SJSA1 (cell line): ENCODE measurements around the gene VPS13C. TPM values are rescaled to one million over a fixed set of nuclear protein-coding genes. Genes with fewer than 3 reads are reported as not detected.

Experiments used
- DNase-seq, 2 experiments: peaks; one replicate each; pipeline ENCODE4 v3.0.0-alpha.2; 2015 to 2020; ENCODE audit warnings: low spot score in 2 of 2, low read depth in 1 of 2
- H3K27ac ChIP-seq: fragments of 250-450 bp; sonication (Bioruptor Pico); 2 replicates; pipeline ENCODE4 v1.5.1; 2020; ENCODE audit warnings: mild to moderate bottlenecking, moderate library complexity
- H3K27me3 ChIP-seq: fragments of 250-450 bp; sonication (Bioruptor Pico); replicated peaks from 2 replicates; pipeline ENCODE4 v1.5.1; 2020; ENCODE audit warnings: mild to moderate bottlenecking, moderate library complexity
- H3K36me3 ChIP-seq: fragments of 250-450 bp; sonication (Bioruptor Pico); 2 replicates; pipeline ENCODE4 v1.5.1; 2020; ENCODE audit warnings: mild to moderate bottlenecking
- H3K4me1 ChIP-seq: fragments of 250-450 bp; sonication (Bioruptor Pico); replicated peaks from 2 replicates; pipeline ENCODE4 v1.6.1; 2021; ENCODE audit warnings: mild to moderate bottlenecking
- H3K4me3 ChIP-seq: fragments of 250-450 bp; sonication (Bioruptor Pico); 2 replicates; pipeline ENCODE4 v1.5.1; 2020; ENCODE audit warnings: mild to moderate bottlenecking
- H3K9me3 ChIP-seq: fragments of 250-450 bp; sonication (Bioruptor Pico); replicated peaks from 2 replicates; pipeline ENCODE4 v1.5.1; 2020; ENCODE audit warnings: mild to moderate bottlenecking
- total RNA-seq: library from RNA; depleted of rRNA; stranded (reverse); fragments of >200 nt; shearing (Covaris generic); gene quantifications from 2 replicates; pipeline ENCODE4 v1.2.3, GENCODE V29; 2014; rRNA removed

The VPS13C gene, protein sequence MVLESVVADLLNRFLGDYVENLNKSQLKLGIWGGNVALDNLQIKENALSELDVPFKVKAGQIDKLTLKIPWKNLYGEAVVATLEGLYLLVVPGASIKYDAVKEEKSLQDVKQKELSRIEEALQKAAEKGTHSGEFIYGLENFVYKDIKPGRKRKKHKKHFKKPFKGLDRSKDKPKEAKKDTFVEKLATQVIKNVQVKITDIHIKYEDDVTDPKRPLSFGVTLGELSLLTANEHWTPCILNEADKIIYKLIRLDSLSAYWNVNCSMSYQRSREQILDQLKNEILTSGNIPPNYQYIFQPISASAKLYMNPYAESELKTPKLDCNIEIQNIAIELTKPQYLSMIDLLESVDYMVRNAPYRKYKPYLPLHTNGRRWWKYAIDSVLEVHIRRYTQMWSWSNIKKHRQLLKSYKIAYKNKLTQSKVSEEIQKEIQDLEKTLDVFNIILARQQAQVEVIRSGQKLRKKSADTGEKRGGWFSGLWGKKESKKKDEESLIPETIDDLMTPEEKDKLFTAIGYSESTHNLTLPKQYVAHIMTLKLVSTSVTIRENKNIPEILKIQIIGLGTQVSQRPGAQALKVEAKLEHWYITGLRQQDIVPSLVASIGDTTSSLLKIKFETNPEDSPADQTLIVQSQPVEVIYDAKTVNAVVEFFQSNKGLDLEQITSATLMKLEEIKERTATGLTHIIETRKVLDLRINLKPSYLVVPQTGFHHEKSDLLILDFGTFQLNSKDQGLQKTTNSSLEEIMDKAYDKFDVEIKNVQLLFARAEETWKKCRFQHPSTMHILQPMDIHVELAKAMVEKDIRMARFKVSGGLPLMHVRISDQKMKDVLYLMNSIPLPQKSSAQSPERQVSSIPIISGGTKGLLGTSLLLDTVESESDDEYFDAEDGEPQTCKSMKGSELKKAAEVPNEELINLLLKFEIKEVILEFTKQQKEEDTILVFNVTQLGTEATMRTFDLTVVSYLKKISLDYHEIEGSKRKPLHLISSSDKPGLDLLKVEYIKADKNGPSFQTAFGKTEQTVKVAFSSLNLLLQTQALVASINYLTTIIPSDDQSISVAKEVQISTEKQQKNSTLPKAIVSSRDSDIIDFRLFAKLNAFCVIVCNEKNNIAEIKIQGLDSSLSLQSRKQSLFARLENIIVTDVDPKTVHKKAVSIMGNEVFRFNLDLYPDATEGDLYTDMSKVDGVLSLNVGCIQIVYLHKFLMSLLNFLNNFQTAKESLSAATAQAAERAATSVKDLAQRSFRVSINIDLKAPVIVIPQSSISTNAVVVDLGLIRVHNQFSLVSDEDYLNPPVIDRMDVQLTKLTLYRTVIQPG (N-terminal part only)
- 16.2 and 25.1 TPM in 2 replicates for total RNA-seq

DNA sequence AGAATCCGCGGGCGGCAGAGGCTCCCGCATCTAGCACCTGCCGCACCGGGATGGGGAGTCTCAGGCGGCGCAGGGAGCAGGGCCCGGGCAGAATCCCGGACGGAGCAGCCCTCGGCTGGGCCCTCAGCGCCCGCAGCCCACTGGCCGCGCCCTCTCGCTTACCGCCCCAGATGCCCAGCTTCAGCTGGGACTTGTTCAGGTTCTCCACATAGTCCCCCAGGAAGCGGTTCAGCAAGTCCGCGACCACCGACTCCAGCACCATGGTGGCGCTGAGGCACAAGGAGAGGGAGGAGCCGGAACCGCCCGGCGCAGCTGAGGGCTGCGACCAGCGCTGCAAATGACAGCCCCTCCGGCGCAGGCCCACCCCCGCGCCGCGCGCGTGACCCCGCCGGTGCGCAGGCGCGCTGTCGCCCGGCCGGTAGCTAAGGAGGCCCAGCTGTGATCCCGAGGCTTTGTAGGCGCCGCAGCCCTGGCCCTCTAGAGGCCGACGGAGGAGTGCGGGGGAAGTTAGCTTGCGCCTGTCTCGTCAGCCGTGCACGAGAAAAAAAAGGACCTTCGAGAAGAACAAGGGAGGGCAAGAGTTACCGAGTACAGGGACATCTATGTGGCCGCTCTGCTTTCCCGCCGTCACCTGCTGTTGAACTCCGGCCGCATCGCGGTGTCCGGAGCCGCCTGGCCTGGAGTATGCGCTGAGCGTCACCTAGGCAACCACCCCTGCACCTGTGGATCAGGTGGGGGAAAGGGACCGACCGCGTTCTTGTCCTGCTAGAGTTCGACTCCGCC, at the start of gene VPS13C:
VPS13C (minus strand) TSS at position 335 of the 783 bp plus-strand sequence; CDS start at position 262, 73 bp downstream.
- Histone ChIP-seq H3K4me1 (peaks cover 10% of the 10 kb centered on the region), H3K9me3 (no peaks in the 10 kb centered on the region), H3K27me3 (peaks cover 30% of the 10 kb centered on the region), H3K27ac (peak within 1 kb of the TSS; percentile 11; the same call in 1 of the 2 replicates), H3K4me3 (peak within 1 kb of the TSS; percentile 73), H3K36me3 (peaks cover 6% of the 10 kb centered on the region; the same call in 1 of the 2 replicates)
- DNase-seq = peak; percentile 90 to 93

DNA sequence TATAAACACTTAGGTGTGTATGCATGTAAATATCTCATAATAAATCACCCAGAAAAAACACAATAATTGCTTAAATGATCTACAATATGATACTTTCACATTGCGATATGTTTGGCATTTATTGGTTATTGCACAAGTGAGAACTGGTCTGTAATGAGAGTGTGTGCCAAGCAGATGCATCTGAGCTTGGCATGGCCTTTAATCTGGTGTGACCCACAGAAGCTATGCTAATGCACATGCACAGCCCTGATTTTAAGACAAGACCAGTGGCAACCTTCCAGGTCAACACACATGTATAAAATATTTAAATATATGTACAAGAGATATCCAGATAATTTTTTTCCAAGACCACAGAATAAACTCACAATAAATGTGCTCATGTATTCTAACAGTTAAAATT, 49.2 kb upstream of the VPS13C start:
- Histone ChIP-seq H3K27ac (no peak overlapping the region), H3K4me3 (no peak overlapping the region), H3K9me3 (no peaks in the 10 kb centered on the region), H3K4me1 (peaks cover 19% of the 10 kb centered on the region), H3K27me3 (no peaks in the 10 kb centered on the region), H3K36me3 (no peaks in the 10 kb centered on the region)
- DNase-seq = no peak

DNA sequence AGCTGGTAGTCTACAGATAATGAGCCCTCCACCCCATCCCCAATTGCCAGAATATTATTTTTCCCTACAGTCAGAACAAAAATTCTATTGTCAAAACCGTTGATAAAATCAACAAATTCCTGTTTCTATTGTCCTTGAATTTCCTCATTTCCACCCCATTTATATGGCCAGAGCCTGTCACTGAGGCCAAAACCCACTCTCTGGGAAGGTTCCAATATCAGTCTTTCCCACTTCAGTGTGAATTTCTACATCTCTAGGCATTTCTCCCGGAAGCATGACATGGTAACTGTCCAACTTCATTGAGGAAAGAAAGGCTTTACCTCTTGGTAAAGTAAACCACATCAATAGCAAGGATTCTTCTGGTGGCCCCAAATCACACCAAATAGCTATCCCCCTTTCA, 48.2 kb upstream of the VPS13C start:
- Histone ChIP-seq H3K4me1 (peaks cover 19% of the 10 kb centered on the region), H3K9me3 (no peaks in the 10 kb centered on the region), H3K36me3 (no peaks in the 10 kb centered on the region), H3K27me3 (no peaks in the 10 kb centered on the region), H3K27ac (no peak overlapping the region), H3K4me3 (no peak overlapping the region)
- DNase-seq = no peak

DNA sequence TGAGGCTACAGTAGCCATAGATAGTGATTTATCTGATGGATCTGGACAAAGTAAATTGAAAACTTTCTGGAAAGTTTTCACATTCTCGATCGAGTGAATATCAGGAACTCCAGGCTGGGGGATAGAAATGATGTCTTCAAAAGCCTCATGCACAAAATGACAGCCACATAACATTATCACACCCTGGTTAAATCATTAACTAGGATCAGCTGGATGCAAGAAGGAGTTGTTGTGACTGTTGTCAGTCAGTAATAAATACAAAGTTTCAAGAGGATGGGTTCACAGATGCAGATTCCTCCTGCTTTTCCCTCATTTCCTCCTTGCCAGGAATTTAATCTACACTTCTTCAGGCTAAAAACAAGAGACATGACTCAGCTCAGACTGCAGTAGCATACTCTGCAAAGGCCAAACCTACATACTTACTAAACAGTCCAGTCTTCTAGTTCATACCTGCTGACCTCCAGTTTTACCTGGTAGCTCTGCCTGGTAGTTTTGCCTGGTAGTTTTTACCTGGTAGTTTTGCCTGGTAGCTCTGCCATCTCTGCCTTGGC, 47.4 kb upstream of the VPS13C start:
- no peak for DNase-seq
- Histone ChIP-seq H3K4me1 (peaks cover 13% of the 10 kb centered on the region), H3K9me3 (no peaks in the 10 kb centered on the region), H3K4me3 (no peak overlapping the region), H3K36me3 (no peaks in the 10 kb centered on the region), H3K27me3 (no peaks in the 10 kb centered on the region), H3K27ac (no peak overlapping the region)

DNA sequence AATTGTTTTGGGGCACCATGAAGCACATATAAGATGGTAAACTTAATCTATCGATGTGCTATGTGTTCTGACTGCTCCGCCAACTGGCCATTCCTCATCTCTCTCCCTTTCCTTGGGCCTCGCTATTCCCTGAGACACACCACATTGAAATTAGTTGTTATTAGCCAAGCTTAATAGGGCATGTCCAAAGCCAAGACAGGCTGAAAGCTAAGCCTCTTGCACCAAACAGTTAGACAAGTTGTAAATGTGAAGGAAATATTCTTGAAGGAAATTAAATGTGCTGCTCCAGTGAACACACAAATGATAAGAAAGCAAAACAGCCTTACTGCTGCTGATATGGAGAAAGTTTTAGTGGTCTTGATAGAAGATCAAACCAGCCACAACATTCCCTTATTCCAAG, 45.8 kb upstream of the VPS13C start:
- H3K36me3 ChIP-seq = no peaks in the 10 kb centered on the region
- no peaks in the 10 kb centered on the region for H3K9me3 ChIP-seq
- no peak for DNase-seq
- H3K4me3 ChIP-seq = no peak overlapping the region
- no peaks in the 10 kb centered on the region; the same call in none of the 2 replicates for H3K27me3 ChIP-seq
- H3K4me1 ChIP-seq = peaks cover 13% of the 10 kb centered on the region
- H3K27ac ChIP-seq = no peak overlapping the region

DNA sequence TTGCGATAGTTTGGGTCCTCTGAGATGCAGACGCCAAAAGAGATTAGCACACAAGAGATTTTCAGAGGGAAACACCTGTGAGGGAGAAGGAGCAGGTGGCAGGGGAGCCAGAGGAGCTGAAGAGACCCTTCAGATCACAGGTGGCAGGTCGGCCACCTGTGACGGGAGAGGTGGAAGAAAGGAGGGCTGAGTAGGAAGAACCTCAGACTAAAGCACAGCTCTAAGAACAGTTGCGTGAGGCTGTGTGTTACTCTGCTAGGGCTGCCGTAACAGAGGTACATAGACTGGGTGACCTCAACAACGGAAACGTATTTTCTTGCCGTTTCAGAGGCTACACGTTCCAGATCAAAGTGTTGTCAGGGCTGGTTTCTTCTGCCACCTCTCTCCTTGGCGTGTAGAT, 45.0 kb upstream of the VPS13C start:
- DNase-seq = no peak
- Histone ChIP-seq H3K27ac (no peak overlapping the region), H3K4me3 (no peak overlapping the region), H3K4me1 (peaks cover 5% of the 10 kb centered on the region), H3K36me3 (no peaks in the 10 kb centered on the region), H3K9me3 (no peaks in the 10 kb centered on the region), H3K27me3 (no peaks in the 10 kb centered on the region; the same call in none of the 2 replicates)

DNA sequence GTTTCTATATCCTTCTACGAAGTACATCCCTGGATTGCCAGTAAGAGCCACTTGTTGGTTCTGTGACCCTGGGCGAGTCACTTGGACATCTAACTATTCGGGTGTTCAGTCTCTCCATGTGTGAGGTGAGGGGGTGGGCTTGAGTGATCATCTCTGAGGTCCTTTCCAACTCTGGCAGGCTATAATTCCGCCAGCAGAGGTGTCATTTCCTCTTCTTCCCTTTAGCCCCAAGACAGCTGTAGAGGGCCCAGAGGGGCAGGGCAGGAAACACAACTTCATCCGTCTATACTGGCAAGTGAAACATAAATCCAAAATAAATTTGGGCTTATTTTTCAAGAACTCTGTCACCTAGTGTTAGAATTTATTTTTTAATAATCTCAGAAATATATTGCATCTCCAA, 44.6 kb upstream of the VPS13C start:
- DNase-seq = no peak
- Histone ChIP-seq H3K4me1 (peaks cover under 1% of the 10 kb centered on the region), H3K36me3 (no peaks in the 10 kb centered on the region), H3K9me3 (no peaks in the 10 kb centered on the region), H3K27ac (no peak overlapping the region), H3K4me3 (no peak overlapping the region), H3K27me3 (no peaks in the 10 kb centered on the region; the same call in none of the 2 replicates)

DNA sequence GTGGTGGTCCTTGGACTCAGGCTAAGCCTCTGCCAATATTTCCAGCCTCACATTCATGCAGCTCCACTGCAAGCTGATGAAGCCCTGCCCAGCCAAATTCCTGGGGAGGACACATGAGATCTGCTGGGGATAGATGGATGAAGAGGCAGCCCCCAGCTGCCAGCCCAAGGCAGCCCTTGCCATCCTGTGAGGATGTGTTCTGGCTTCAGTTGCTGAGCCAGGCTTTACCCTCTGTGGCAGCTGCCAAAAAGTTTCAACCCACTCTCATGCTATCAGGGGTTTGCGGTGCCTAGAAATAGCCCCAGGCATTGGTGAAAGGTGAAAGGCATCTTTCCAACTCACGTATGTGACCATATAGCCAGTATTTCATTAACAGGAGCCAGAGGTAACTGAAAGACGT, 44.2 kb upstream of the VPS13C start:
- no peak overlapping the region for H3K4me3 ChIP-seq
- H3K27me3 ChIP-seq = no peaks in the 10 kb centered on the region; the same call in none of the 2 replicates
- no peaks in the 10 kb centered on the region for H3K36me3 ChIP-seq
- no peak overlapping the region for H3K27ac ChIP-seq
- no peaks in the 10 kb centered on the region for H3K9me3 ChIP-seq
- no peak for DNase-seq
- no peaks in the 10 kb centered on the region for H3K4me1 ChIP-seq

DNA sequence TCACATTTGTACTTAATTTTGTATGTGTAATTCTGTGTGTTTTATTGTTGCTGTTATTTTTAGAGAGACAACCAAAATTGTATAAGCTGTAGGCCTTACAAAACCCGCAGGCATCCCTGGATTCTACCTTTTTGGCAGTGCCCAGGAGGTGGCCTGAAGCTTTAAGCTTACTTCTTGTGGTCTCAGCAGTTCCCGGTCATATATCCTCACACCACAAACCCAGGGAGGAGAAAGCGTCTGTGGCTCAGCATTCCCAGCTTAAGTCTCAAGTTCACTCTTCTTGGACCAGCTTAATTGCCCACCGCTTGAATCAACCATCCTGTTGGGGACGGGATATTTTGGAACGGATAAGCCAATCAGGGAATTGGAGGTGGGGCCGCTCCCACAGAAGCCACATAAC, 43.2 kb upstream of the VPS13C start:
- Histone ChIP-seq H3K27me3 (no peaks in the 10 kb centered on the region; the same call in none of the 2 replicates), H3K36me3 (no peaks in the 10 kb centered on the region), H3K4me3 (no peak overlapping the region), H3K9me3 (no peaks in the 10 kb centered on the region), H3K4me1 (0 out of 2 replicates have a peak, but pooled peaks cover 4% of the 10 kb centered on the region), H3K27ac (no peak overlapping the region)
- no peak for DNase-seq

DNA sequence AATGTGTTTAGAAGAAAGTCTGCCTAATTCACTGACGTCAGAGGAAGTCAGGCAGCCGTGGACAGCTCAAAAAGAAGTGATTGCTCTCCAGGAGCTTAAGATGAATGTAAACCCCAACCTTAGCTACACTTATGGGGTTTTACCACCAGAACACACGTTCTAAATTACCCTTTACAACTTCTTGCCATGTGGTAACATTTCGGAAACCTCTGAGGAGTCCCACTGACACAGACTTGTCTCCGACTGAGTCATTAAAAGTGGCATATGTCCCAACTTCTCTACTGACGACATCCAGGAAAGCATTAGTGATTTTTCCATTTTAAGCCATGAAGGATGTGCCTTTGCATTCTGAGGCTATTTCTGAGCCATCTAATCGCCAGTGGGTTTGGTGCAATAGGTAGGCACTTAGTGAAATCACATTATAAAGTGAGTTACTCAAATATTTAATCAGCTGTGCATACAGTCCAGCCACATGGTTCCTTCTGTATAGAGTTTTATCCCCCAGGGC, 38.9 kb upstream of the VPS13C start:
- Histone ChIP-seq H3K36me3 (no peaks in the 10 kb centered on the region), H3K27me3 (no peaks in the 10 kb centered on the region; the same call in none of the 2 replicates), H3K9me3 (no peaks in the 10 kb centered on the region), H3K4me1 (0 out of 2 replicates have a peak, but pooled peaks cover 4% of the 10 kb centered on the region), H3K27ac (no peak overlapping the region), H3K4me3 (no peak overlapping the region)
- DNase-seq = no peak

DNA sequence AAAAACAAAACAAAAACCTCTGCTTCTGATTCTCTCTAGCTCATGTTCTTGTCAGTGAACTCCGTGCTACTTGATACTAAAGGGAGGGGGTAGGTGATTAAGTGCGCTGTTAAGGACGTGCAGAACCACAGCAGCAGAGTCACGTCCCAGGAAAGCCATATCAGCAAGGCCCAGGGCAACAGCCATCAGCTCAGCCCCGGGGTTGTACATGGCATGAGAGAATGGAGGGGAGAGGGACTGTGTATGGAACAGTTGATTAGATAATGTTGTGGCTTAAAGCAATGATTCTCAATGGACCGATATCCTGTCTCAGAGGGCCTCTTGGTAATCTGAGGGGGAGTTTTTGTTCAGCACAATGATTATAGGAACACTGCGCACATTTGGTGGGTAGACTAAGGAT, 34.1 kb upstream of the VPS13C start:
- H3K9me3 ChIP-seq = no peaks in the 10 kb centered on the region
- H3K36me3 ChIP-seq = no peaks in the 10 kb centered on the region
- H3K27ac ChIP-seq = no peak overlapping the region
- 0 out of 2 replicates have a peak, but pooled peaks cover 4% of the 10 kb centered on the region for H3K4me1 ChIP-seq
- H3K27me3 ChIP-seq = no peaks in the 10 kb centered on the region
- no peak overlapping the region for H3K4me3 ChIP-seq
- no peak for DNase-seq

DNA sequence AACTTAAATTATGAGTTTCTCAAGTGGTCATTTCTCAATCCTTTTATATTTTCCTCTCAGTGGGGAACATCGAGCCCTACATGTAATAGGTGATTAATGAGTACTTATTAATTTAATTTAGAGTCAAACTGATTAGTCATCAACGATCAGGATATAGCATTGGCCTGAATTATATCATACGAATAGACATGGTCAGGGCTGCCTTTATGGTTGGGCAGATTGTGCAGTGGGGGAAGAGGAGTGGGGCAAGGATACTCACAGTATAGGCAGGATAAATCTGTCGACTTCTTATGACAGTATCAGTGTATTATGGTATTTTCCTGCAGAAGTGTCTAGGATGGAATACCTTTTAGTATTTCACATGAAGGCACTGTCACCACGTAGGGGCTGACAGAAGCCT, 33.6 kb upstream of the VPS13C start:
- no peaks in the 10 kb centered on the region for H3K9me3 ChIP-seq
- DNase-seq = no peak
- no peak overlapping the region for H3K4me3 ChIP-seq
- H3K27me3 ChIP-seq = no peaks in the 10 kb centered on the region
- H3K27ac ChIP-seq = no peak overlapping the region
- H3K36me3 ChIP-seq = no peaks in the 10 kb centered on the region
- H3K4me1 ChIP-seq = no peaks in the 10 kb centered on the region
